ENCODE results near the gene DNAH17.

Gene DNAH17

DNA sequence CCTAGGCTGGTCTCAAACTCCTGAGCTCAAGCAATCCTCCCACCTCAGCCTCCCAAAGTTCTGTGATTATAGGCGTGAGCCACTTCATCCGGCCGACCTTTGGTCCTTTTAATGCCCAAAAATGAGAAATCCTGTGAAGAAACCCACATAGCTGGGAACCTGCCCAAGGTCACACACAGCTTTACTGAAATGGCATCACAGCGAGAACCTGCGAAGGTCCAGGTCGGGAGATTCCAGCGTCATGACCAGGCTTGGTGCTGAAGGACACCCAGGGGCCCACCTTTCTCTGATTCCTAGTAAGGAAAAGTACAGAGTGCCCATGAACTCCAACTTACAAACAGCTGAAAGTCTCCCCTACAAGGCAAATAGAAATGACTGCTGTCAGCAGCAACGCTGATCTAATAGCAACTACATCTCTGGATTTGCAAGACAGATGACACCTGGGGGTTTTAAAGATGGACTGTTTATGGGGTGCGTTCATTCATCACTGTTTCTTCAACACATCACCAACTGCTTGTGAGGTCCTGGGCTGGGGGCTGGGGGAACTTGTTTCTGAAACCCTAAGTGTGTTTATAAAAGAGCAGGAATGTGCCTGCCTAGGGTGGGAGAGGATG, 24.5 kb upstream of the DNAH17 start:
- no peak for DNase-seq

DNA sequence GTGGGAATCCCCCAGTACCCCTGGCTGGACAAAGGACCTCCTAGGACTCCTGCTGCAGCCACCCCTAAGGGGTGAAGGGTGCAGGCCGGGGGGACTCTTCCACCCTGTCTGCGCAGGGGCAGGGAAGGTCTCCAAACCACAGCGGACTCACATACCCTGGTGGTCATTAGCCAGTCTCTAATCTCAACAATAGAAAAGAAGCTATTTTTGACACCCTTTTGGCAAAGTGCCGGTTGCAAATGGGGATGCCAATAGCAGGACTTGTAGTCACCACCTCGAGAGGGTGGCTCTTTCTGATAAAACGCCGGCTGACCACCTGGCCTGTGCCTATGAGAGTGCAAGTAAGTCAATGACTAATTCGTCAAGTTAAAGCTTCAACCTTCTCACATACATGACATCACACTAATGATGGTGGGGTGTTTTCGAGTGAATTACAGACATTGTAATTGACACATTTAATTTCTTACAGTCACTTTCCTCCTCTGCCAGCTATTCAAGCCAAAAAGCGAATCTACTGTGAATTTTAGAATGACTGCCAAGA, 23.1 kb upstream of the DNAH17 start:
- no peak for DNase-seq

DNA sequence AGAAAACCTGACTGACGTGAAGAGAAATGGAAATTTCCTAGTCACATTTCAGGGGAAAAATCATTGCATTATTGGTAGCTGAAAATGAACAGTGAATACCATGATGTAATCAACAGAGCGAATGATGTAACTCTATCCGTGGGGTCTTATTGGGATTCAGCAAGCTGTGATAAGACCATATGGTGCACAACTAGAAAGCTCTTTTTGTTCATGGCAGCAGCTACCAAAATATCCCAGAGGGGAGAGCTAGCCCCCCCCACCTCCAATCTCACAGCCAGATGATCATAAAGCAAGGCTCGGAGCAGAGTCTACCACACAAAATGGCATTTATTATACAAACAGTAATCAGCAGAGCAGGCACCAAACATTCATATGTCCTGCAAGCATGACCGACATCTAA, 22.2 kb upstream of the DNAH17 start:
- no peak for DNase-seq

GRCh38 chr17:78598013-78598471, 20.8 kb upstream of the DNAH17 start:
- no peak for DNase-seq

DNA sequence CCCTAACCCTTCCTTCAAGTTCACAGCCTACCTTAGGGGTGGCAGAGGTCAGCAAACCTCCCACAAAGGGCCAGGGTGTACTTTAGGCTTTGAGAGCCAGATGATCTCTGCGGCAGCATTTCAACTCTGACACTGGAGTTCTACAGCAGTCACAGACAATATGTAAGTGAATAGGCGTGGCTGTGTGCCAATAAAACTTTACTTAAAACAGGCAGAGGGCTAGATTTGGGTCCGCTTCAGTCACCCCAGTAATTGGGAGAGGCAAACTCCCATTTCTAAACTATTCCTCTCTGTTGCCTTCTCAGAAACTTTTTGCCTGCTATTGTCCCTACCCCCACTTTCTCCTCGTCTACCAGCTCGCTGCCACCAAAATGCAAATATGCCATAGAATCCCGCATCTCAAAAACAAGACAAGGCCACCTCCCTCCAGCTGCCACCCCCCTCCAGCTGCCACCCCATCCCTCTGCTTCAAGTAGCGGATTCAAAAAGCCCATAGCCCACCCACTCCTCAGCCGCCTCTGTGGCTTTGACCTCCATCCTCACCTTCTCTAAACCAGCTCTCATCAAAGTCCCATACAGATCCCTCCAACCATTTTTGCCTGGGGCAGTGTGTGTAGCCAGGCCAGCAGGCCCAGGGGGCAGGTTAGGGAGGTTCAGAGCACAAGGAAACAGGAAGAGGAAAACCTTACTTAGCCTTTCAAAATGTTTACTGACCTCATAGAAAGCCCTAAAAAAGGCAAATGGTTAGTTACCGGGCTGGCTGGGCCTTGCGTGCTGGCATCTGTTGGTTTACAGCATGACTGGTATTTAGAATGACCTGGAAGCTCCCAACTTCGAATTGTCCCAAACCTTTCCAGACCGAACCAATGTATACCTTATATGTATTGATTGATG, 19.9 kb upstream of the DNAH17 start:
- no peak for DNase-seq

- no peak for DNase-seq
These were observed 18.1 kb upstream of the DNAH17 start for GRCh38 chr17:78595135-78595810.

- DNase-seq: no peak
These were observed 15.8 kb upstream of the DNAH17 start for GRCh38 chr17:78592991-78593329.

- DNase-seq: no peak
These were observed 14.1 kb upstream of the DNAH17 start for GRCh38 chr17:78591263-78591671.

DNA sequence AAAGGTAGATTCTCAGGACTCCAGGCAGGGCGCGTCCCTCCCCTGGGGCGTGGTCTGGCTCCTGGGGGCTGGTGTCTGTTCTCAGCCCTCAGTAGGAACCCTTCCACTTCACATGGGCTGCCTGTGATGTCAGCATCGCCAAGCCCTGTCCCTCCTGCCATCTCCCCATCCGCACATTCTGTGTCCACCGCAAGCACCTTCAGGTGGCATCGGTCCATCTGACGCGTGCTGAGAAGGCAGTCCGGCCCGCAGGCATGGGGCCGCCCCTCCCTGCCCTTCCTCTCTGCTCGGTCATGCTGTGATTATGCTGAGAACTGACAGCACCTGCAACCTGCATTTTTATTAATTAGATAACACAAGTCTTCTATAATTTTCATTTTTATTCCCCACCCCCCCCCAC, 12.7 kb upstream of the DNAH17 start:
- DNase-seq: no peak

GRCh38 chr17:78589031-78589675, 12.0 kb upstream of the DNAH17 start:
- no peak for DNase-seq

GRCh38 chr17:78588258-78589030, 11.2 kb upstream of the DNAH17 start:
- no peak for DNase-seq

- no peak for DNase-seq
These were observed 7.9 kb upstream of the DNAH17 start for GRCh38 chr17:78585006-78585630.

DNA sequence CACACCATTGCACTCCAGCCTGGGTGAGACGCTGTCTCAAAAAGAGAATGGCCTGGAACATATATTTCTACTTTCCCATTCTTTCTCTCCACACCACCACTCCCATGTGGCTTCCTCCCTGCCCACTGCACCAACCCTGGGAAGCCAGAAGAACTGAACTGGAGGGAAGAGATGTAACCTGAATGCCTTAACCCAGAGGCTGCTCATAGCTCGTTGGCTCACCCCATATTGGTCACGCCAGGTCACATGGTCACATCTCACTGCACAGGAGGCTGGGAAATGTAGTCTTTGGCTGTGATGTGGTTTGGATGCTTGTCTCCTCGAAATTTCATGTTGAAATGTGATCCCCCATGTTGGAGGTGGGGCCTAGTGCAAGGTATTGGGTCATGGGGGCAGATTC, 5.9 kb upstream of the DNAH17 start:
- no peak for DNase-seq

- DNase-seq: no peak
These were observed 4.1 kb upstream of the DNAH17 start for GRCh38 chr17:78581304-78581703.

- no peak for DNase-seq
These were observed 3.1 kb upstream of the DNAH17 start for GRCh38 chr17:78580277-78580804.

- DNase-seq: no peak
These were observed 645 bp downstream of the DNAH17 start for GRCh38 chr17:78576389-78577112.

DNA sequence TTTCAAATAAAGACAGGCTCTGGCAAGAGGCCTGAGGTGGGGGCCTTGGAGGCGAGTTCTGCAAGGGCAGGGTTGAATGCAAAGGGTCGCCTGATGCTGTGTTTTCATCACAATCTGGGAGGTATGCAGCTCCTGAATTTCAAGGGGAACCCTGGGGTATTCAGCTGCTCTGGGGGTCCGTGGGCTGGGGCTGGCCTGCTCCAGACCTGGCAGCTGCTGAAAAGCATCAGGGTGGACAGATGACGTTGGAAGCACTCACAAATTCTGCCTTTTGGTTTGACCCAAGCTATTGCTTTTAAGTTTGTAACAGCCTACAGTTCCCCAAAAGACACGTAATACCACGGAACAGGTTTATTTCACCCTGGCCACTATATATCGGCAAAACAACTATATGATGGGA, 1.3 kb downstream of the DNAH17 start:
- DNase-seq: no peak

GRCh38 chr17:78575340-78575739, 1.9 kb downstream of the DNAH17 start:
- no peak for DNase-seq

DNA sequence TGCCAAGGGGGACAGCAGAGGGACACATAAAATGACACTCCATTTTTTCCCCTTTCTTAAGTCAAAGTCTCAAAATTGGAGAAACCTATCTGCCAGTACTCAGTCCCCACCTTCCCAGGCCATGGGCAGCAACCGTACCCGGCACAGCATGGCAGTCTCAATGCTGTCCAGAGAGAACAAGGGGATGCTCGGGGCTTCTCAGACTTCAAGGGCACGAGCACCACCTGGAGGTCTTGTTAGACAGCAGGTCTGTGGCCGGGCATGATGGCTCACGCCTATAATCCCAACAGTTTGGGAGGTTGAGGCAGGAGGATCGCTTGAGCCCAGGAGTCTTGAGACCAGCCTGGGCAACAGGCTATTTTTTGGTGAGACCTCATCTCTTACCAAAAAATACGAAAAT, 3.2 kb downstream of the DNAH17 start:
- peak; percentile 47 for DNase-seq

DNA sequence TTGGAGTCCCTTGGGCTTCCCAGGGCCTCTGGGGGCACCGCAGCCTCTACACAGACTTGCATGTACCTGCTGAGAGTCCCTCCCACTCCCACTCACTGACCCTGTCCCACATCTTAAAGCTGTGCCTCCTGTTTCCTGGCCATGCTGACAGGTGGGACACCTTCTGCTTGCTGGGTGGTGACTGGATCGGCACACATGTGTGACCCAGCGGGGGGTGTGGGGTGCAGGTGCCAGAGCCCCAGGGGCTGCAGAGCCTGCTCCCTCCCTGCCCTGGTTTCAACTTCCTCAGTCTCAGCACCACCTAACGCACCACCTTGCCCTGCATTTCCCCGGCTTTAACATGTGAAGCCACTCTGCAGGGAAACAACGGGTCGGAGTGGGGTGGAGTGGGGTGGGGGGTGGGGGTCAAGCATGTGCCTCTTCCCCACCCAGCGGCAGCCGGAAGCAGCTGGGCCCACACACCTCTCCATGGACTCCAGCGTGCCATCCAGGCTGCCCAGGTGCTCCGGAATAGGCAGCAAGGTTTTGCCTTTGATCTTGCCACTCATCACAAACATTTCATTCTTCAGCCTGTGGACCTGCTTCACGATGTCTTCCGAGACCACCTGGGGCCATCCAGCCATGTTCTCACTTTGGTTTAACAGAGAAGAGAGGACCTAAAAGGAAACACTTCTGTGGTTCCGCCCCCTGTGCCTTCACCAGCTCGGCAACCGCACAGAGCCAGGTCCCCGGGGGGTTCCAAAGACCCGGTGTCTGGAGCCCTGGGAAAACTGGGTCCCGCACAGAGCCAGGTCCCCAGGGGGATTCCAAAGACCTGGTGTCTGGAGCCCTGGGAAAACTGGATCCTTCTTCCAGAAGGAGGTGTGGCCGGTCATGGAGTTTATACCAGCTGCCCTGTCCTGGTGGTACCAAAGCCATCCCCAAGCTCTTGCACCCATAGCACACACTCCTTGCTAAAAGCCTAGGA, 4.7 kb downstream of the DNAH17 start:
- DNase-seq: no peak

All from NCI-H1436 (cell line).